Activated CD8-positive, alpha-beta memory T cell treated with anti-CD3 and anti-CD28 coated beads for 1 hour (primary cell): ENCODE data around the gene PADI3.

Source experiments
- DNase-seq, 2 donors: peaks; one replicate each; pipeline ENCODE4 v3.0.0-alpha.2; 2020; ENCODE audit warnings: low read depth in 1 of 2; ENCODE audit errors: extremely low read depth in 1 of 2

PADI3 gene

GRCh38 chr1:17270891-17271765, 22.2 kb downstream of the PADI3 start:
- no peak for DNase-seq

- no peak for DNase-seq
Measured at GRCh38 chr1:17272066-17272465, 23.2 kb downstream of the PADI3 start.

GRCh38 chr1:17272646-17273045, 23.7 kb downstream of the PADI3 start:
- no peak for DNase-seq

- no peak for DNase-seq
Measured at GRCh38 chr1:17273096-17273495, 24.2 kb downstream of the PADI3 start.

DNA sequence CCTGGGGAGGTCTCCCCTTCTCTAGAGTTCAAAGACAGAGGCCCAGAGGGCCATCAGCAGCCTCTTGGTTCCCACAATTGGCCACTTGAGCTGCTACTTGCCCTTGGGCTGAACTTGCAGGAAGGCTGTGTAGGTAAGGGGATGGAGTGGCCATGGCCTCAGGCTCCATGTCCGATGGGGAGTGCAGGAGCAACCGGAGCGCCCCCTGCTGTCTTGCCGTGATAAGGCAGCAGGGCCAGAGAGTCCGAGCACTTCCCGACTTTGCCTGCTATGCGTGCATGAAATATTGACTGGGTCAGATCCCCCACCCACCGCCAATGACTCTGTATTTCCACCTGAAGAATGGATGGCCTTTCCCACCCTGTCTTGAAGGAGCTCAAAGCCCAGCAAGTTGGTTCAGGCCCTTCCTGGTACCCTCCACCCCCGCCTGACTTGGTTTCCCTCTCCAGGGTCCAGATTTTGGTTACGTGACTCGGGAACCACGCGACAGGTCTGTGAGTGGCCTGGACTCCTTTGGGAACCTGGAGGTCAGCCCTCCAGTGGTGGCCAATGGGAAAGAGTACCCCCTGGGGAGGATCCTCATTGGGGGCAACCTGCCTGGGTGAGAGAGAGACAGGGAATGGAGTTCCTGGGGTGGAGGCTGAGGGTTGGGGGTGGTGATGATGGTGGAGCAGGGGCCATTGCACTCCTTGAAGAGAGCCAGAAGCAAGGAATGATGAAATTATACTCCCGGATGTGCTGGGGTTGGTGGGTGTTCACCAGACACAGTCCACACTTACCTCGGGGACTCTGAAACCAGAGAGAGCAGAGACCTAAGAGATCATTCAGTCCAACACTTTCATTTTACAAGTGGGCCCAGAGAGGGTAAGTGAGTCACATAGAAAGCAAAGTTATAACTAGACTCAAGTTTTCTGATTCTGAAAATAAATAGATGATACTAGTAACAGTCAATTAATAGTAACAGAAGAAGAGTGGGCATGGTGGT, 25.6 kb downstream of the PADI3 start:
- no peak for DNase-seq

- no peak for DNase-seq
Measured at GRCh38 chr1:17276568-17276967, 27.7 kb downstream of the PADI3 start.

DNA sequence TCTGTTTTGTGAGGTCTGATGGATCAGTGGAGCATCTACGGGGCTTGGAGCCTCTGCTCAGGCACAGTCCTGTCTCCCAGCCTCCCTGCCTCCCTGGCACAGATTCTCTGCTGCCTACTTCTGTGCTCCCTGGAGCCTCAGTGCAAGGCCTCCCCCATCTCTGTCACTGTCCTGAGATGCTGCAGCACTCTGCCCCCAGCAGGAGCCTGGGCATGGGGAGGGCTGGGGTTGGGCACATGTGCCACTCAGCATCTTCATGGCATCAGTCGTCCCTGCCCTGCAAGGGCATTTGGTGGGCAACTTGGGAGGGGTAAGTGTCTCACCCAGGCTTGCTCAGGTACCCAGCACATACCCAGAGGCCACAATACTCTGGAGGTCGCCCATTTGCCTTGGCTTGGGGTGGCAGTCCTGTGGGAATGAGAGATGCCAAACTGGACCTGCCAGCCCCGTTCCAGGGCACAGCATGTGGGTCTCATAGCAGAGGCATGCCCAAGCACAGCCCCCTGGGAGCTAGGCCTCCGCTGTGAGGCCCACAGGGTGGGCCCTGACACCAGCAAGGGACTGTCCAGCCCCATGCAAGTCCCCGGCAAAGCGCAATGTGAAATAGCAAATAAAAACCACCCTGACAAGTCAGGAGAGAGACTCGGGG, 28.7 kb downstream of the PADI3 start:
- no peak for DNase-seq

DNA sequence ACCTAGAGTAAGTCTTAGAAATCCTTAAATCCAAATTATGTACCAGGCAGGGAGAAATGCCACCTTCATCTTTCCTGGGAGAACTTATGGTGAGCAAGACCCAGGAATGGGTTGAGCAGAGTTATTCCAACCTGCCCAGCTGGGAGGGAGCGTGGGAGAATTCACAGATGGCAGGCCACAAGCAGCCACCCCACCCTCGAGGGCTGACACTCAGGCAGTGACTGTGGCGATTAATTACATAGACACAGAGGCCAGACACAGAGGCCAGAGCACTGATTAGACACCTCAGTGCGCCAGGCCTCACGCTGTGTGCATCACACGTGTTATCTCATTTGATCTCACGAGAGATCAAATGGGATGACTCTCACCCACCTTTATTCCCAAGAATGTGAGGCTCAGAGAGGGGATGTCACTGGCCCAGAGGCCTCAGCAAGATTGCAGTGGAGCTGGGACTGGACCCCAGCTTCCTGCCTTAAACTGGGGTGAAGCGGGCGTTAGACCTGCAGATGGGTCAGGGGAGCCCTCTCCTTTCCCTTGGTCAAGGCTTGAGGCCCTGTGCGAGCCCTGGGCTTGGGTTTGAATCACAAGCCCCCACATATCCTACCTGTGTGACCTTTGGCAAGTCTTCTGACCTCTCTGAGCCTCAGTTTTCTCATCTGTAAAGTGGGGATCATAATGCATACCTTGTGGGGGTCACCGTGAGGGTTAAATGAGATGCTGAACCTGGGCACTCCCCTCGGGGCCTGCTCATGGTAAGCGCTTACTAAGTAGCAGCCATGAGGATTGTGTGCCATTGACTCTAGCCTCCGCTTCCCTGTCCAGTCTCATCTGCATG, 30.3 kb downstream of the PADI3 start:
- no peak for DNase-seq

DNA sequence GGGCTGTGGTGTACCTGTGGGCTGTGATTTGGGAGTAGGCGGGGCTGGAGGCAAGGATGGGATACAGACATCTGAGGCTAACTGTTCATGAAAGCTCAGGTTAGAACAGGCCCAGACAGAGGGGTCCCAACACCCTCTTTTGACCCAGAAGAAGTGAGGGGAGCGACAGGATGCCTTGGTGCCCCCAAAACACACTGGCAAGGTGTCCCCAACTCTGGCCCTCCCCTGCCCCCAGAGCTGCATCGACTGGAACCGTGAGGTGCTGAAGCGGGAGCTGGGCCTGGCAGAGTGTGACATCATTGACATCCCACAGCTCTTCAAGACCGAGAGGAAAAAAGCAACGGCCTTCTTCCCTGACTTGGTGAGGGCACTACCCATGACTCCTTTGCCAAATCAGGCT, 31.5 kb downstream of the PADI3 start:
- no peak for DNase-seq

DNA sequence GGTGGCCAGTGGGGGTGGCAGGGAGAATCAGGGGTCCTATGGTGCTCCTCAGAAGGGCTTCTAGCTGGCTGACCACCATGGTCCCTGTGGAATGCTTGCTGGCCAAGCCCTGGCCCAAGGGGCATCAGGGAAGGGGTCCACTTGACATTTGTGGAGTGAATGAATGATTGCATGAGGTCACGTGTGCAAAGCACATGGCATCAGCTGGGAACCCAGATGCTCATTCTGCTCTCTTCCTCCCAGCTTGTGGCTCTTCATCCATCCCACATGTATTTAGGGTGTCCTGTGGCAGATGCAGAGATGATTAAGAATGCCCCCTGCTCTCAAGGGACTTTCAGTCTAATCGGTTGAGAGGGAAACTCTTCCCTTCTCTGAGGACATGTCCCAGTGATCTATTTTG, 32.0 kb downstream of the PADI3 start:
- no peak for DNase-seq

GRCh38 chr1:17281775-17282181, 32.9 kb downstream of the PADI3 start:
- no peak for DNase-seq

DNA sequence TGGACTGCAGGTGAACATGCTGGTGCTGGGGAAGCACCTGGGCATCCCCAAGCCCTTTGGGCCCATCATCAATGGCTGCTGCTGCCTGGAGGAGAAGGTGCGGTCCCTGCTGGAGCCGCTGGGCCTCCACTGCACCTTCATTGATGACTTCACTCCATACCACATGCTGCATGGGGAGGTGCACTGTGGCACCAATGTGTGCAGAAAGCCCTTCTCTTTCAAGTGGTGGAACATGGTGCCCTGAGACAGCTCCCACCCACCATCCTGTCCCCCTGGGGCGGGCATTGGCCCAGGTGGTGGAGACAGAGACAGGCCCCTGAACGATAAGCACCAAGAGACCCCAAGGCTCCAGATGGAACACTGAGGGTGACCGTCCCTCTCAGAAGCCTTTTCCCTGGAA, 33.9 kb downstream of the PADI3 start:
- no peak for DNase-seq

DNA sequence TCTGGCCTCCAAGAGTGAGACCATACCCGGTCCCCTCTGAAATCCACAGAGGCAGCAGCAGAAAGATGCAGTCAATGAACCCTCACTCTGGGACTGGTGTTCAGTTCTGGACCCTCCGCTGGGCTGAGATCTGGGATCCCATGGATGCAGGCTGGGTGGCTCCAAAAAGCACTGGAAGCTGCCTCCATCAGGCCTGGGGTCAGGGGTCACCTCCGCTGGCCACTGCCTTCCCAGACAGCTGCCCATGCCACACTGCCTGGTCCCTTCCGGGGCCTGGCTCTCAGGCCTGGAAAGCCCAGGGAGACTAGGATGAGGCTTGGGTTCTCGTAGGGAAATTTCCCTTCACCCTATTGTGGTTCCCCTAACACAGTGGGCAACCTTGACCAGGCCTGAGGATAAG, 37.7 kb downstream of the PADI3 start:
- DNase-seq, result no peak

GRCh38 chr1:17287130-17287776, 38.4 kb downstream of the PADI3 start:
- no peak for DNase-seq

DNA sequence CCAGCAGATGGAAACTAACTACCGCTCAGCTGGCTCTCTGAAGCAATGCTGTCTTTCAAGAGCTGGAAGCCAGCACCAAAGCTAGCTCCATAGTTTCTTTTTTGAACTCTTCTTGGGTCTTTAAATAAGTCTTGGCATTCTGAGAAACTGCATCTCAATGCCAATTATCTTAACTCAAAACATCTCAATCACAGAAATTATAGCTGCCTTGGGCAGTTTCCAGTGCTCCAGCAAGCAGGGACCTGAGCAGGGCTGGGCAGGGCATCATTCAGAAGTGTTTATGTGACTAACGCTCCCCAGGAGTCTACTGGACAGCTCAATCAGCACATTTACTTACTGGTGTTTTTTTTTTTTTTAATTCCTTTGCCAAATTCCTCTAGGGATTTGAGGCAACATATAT, 40.8 kb downstream of the PADI3 start:
- no peak for DNase-seq

DNA sequence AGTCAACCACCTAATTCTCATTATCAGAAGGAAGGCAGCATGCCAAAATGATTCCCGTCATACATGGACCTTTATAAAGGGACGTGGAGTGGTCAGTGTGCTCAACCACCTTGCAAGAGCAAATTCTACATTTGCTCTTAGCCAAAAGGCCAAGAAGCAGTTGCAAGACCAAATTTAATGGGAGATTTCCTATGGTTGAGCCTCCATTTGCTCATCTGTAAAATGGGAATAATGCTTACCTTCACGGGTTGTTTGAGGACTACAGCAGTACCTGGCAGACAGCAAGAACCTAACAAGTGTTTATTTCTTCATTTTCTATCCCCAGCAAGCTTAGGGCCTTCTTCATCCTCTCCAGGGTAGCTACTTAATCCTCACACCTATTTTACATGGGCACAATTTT, 41.7 kb downstream of the PADI3 start:
- no peak for DNase-seq

DNA sequence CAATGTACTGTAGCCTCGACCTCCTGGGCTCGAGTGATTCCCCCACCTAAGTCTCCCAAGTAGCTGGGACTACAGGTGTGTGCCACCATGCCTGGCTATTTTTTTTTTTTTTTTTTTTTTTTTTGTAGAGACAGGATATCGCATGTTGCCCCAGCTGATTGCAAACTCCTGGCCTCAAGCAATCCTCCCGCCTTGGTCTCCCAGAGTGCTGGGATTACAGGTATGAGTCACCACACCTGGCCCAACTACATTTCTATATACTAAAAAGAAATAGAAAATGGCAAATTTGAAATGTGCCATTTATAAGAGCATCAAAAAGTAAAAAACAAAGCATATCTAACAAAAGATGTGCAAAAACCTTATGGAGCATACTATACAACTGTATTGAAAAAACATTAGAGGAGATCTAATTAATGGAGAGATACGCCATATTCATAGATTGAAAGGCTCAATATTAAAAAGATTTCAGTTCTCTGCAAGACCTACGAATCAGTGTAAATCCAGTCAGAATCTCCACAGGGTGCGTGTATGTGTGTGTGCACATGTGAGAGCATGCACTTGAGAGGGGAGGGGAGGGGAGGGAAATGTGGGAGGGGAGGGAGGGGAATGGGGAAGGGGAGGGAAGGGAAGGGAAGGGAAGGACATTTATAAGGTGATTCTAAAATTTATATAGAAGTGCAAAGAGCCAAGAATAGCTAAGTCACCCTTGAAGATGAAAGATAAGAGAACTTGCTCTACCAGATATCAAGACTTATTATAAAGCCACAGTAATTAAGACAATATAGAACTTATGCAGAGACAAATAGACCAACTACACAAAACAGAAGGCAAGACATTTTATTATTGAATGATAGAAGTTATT, 43.6 kb downstream of the PADI3 start:
- no peak for DNase-seq

DNA sequence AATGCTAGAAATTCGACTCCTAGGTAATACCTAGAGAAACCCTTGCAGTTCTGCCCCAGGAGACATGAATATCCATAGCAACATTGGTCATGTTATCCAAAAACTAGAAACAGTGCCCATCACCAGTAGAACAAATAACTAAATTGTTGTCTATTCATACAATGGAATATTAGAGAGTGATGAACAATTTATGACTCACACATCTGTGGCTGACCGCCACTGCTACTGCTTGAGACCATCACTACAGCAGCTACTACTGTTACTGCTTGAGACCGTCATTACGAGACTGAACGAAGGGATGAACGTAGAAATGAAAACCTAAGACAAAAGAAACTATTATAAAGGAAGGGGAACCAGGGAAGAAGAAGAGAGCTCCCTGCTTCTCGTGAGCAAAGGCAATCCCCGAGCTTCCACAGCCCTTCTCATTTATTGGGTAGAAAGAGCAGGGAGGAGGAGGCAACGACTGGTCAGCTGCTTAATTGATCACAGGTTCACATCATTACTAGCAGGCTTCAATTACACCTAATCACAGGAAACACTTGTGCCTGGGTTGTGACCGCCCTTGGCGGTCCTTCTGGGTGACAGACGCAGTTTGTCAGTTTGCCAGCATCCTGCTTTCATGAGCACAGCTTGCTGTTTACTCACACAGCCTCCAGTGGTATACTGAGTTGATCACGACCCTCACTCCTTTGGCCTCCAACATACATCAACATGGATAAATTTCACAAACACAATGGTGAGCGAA, 45.0 kb downstream of the PADI3 start:
- no peak for DNase-seq
